Panc1 (cell line): ENCODE measurements around the gene PLCG1. TPM values are rescaled to one million over a fixed set of nuclear protein-coding genes. Genes with fewer than 3 reads are reported as not detected.

ENCODE experiments used
- ATAC-seq: fragments of 200-7000 bp; cut with Tn5 transposase; 2 replicates; pipeline ENCODE4 v1.9.1; 2020; ENCODE audit warnings: mild to moderate bottlenecking, moderate library complexity
- BruUV-seq: library from RNA; stranded (reverse); fragments of 400-500 nt; replicated peaks from 2 replicates; lab custom pipeline; 2021; lab: Mats Ljungman, UMichigan
- CTCF ChIA-PET: fragments of 300-600 bp; sonication (Branson Sonifier 250); formaldehyde crosslinking; loops from one replicate; lab custom pipeline; 2022; ENCODE audit warnings: antibody characterized with exemption; lab: Charles Lee
- POLR2A ChIA-PET: fragments of 300-600 bp; sonication (Branson Sonifier 250); formaldehyde crosslinking; loops from one replicate; lab custom pipeline; 2022; ENCODE audit warnings: antibody characterized with exemption; lab: Charles Lee
- DNase-seq: peaks from one replicate; pipeline ENCODE4 v3.0.0-alpha.2; 2010; ENCODE audit warnings: low read depth, low spot score
- H3K27ac ChIP-seq: 2 replicates; pipeline ENCODE4 v1.5.1; 2011; ENCODE audit warnings: mild to moderate bottlenecking, low read length, inconsistent platforms
- H3K27me3 ChIP-seq: fragments of 200-500 bp; sonication (Bioruptor generic); 2 replicates; pipeline ENCODE4 v1.6.0; 2014; ENCODE audit warnings: low read length, inconsistent platforms; ENCODE audit not compliant: control insufficient read depth, insufficient read depth
- H3K36me3 ChIP-seq: fragments of 200-500 bp; sonication (Bioruptor generic); 2 replicates; pipeline ENCODE4 v1.5.1; 2014; ENCODE audit warnings: inconsistent platforms, mild to moderate bottlenecking, low read length, moderate library complexity; ENCODE audit not compliant: control insufficient read depth, insufficient read depth
- H3K4me1 ChIP-seq: 2 replicates; pipeline ENCODE4 v1.5.1; 2011; ENCODE audit warnings: inconsistent platforms, mild to moderate bottlenecking, low read length, moderate library complexity; ENCODE audit not compliant: control insufficient read depth, insufficient read depth
- H3K4me3 ChIP-seq, 2 experiments: 2 replicates each; pipeline ENCODE4 v1.5.1; 2011 to 2012; ENCODE audit warnings: low read depth in 2 of 2, low read length in 2 of 2, mild to moderate bottlenecking in 2 of 2, inconsistent platforms in 1 of 2, moderate library complexity in 1 of 2
- H3K9me3 ChIP-seq: fragments of 200-500 bp; sonication (Bioruptor generic); 2 replicates; pipeline ENCODE4 v1.5.1; 2014; ENCODE audit warnings: low read depth, mild to moderate bottlenecking, inconsistent platforms, low read length, moderate library complexity; ENCODE audit not compliant: control insufficient read depth, insufficient read depth
- CTCF ChIP-seq: fragments of 450-650 bp; IDR thresholded peaks from 2 replicates; pipeline ENCODE4 v1.5.1; 2017; ENCODE audit warnings: mild to moderate bottlenecking
- POLR2AphosphoS5 ChIP-seq: IDR thresholded peaks from 2 replicates; pipeline ENCODE4 v1.6.1; 2012; ENCODE audit warnings: mild to moderate bottlenecking, low read depth, low read length, moderate library complexity
- REST ChIP-seq, 2 experiments: IDR thresholded peaks; 2 replicates each; pipeline ENCODE4 v1.6.1; 2011 to 2012; ENCODE audit warnings: low read depth in 2 of 2, control low read depth in 1 of 2, low read length in 1 of 2, mild to moderate bottlenecking in 1 of 2, moderate library complexity in 1 of 2; ENCODE audit not compliant: insufficient read depth in 1 of 2
- SIN3A ChIP-seq: IDR thresholded peaks from 2 replicates; pipeline ENCODE4 v1.6.1; 2012; ENCODE audit warnings: low read depth, mild to moderate bottlenecking, low read length, moderate library complexity, borderline replicate concordance; ENCODE audit not compliant: insufficient read depth
- TCF7L2 ChIP-seq: IDR thresholded peaks from 2 replicates; pipeline ENCODE4 v1.6.1; 2011; ENCODE audit warnings: mild to moderate bottlenecking, low read depth, low read length, inconsistent platforms
- in situ Hi-C: cut with HindIII; loops from 2 replicates; pipeline ENCODE4 v1.10.0; 2016; ENCODE audit warnings: low sequenced_read_pairs, low pct_unique_long_range_greater_than_20kb
- intact Hi-C: fragments of 100-400 bp; cut with micrococcal nuclease; formaldehyde crosslinking; loops from one replicate; pipeline ENCODE4 v1.10.0; 2022; ENCODE audit not compliant: unreplicated experiment
- total RNA-seq: library from RNA; stranded (reverse); gene quantifications from one replicate; pipeline ENCODE4 v1.2.1, GENCODE V29; 2021; ENCODE audit not compliant: unreplicated experiment

PLCG1 gene
- total RNA-seq, 1 experiment from 2014 or later = 159 TPM

GRCh38 chr20:41118632-41119031 is 18.7 kb upstream of the PLCG1 start:
- intact Hi-C loops = no loop called here
- BruUV-seq = TSS peak; percentile 32
- H3K27ac ChIP-seq = no peak overlapping the region

GRCh38 chr20:41119614-41120561 is 17.5 kb upstream of the PLCG1 start:
- H3K27me3 ChIP-seq = no peaks in the 10 kb centered on the region
- H3K36me3 ChIP-seq = peaks cover 48% of the 10 kb centered on the region
- ChIA-PET CTCF (no interaction called here), POLR2A (no interaction called here)
- H3K4me1 ChIP-seq = no peaks in the 10 kb centered on the region
- no peaks in the 10 kb centered on the region for H3K9me3 ChIP-seq
- BruUV-seq = no TSS peak
- no peak for ATAC-seq
- H3K27ac ChIP-seq = no peak overlapping the region
- intact Hi-C loops = no loop called here
- H3K4me3 ChIP-seq = no peak overlapping the region
- DNase-seq = no peak
- in situ Hi-C loops = no loop called here
- TF ChIP-seq REST (IDR thresholded peaks at IDR 0.05; ENCODE audit: insufficient read depth in 1 of 2, low read depth in 2 of 2, low read length in 1 of 2) (no peak), POLR2AphosphoS5 (no peak), CTCF (no peak), TCF7L2 (no peak)

More at GRCh38 chr20:41118632-41119031, 18.7 kb upstream of the PLCG1 start:
- no peak overlapping the region for H3K4me3 ChIP-seq
- DNase-seq (no peak), ATAC-seq (no peak)
- in situ Hi-C loops = no loop called here
- no peaks in the 10 kb centered on the region for H3K4me1 ChIP-seq
- ChIA-PET CTCF (no interaction called here), POLR2A (no interaction called here)
- H3K9me3 ChIP-seq = no peaks in the 10 kb centered on the region
- TF ChIP-seq CTCF (no peak), POLR2AphosphoS5 (no peak), REST (IDR thresholded peaks at IDR 0.05; ENCODE audit: insufficient read depth in 1 of 2, low read depth in 2 of 2, low read length in 1 of 2) (no peak), SIN3A (no peak), TCF7L2 (no peak)
- H3K36me3 ChIP-seq = peaks cover 59% of the 10 kb centered on the region
- no peaks in the 10 kb centered on the region for H3K27me3 ChIP-seq
